ENCODE results near the gene UTS2.
A peak's percentile ranks its signal among the peaks of the same experiment; 100 is the strongest.

UTS2 gene

GRCh38 chr1:7852804-7853683, at the start of gene UTS2:
TSS of gene UTS2 (minus strand) at chr1:7853065. CDS start at chr1:7853003, 62 bp downstream.
- no peak for DNase-seq

- DNase-seq: no peak
These were observed 46.9 kb upstream of the UTS2 start for GRCh38 chr1:7899741-7900140.

- no peak for DNase-seq
These were observed 46.1 kb upstream of the UTS2 start for GRCh38 chr1:7898962-7899361.

DNA sequence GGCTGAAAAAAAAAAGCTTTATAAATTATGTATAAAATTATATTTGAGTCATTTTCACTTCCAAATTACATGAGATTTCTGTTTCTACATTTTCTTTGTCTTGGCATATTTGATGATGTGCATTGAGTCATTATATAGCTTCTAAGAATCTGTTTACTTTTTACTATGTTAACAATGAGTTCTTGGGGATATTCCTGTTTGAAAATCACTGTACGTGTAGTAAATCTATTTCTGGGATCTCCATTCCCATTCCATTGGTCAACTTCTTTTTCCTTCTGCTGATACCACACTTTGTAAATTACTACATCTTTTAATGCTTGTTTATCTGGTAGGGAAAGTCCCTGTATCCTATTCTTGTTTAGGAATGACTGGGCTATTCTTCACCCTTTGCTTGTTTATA, 44.1 kb upstream of the UTS2 start:
- DNase-seq: no peak

GRCh38 chr1:7893529-7894180, 40.8 kb upstream of the UTS2 start:
- no peak for DNase-seq

DNA sequence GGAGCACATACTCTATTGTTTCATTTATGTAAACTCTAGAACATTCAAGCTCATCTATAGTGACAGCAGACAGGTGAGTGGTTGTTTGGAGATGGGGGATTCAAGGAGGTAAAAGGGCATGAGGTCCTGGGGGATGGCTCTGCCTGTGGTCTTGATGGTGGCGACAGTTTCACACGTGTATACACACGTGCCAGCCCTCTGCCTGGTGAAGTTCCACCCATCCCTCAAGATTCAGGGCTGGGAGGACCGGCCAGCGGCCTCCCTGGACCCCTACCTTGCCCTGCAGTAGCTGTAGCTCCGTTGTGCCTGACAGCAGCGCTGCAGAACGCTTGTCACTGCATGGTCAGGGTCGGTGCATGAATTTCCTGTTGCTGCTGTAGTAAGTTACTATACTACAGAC, 38.9 kb upstream of the UTS2 start:
- DNase-seq: no peak

GRCh38 chr1:7890853-7891252, 38.0 kb upstream of the UTS2 start:
- no peak for DNase-seq

- DNase-seq: no peak
These were observed 35.6 kb upstream of the UTS2 start for GRCh38 chr1:7888248-7889081.

DNA sequence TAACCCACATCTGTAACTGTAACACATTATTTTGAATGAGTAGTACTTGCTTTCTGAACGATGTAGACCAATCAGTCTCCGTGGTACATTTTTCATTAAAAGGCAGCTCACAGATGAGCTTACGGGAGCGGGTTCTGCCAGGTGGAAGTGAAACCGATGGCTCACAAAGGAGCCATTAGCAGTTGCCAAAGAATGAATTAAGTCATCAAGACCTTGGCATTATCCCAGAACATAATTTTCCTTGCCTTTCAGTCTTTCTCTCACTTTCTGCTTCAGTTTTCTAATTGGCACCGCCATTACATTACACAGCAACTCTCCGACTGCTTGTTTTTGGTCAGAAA, 33.5 kb upstream of the UTS2 start:
- peak in 1 of 2 experiments; percentile 3 for DNase-seq

GRCh38 chr1:7885513-7886404, 32.9 kb upstream of the UTS2 start:
- peak; percentile 69 to 87 for DNase-seq

DNA sequence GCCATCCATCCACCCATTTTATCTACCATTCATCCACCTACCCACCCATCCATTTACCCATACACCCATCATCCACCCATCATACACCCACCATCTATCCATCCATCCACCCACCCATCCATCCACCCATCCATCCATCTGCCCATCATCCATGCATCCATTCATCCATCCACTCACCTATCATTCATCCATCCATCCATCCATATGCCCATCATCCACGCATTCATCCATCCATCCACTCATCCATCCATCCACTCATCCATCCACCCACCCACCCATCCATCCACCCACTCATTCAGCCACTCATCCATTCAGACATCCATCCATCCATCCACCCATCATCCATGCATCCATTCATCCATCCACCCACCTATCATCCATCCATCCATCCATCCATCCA, 31.9 kb upstream of the UTS2 start:
- no peak for DNase-seq

DNA sequence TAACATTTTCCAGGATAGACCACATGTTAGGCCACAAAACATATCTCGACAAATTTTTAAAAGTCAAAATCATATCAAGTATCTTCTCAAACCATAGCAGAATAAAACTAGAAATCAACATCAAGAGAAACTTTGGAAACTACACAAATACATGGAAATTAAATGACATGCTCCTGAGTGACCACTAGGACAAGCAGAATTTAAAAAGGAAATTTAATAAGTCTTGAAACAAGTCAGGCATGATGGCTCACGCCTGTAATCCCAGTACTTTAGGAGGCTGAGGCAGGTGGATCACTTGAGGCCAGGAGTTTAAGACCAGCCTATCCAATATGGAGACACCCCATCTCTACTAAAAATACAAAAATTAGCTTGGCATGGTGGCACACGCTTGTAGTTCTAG, 26.4 kb upstream of the UTS2 start:
- no peak for DNase-seq

DNA sequence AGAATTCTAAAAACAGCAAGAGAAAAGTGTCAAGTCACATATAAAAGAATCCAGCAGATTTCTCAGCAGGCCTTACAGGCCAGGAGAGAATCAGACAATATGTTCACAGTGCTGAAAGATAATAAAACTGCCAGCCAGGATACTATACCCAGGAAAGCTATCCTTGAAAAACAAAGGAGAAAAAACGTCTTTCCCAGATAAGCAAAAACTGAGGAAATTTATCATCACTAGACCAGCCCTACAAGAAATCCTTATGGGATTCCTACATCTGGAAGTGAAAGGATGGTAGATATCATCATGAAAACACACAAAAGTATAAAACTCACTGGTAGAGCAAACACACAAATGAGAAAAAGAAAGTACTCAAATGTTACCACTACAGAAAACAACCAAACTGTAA, 25.2 kb upstream of the UTS2 start:
- no peak for DNase-seq

DNA sequence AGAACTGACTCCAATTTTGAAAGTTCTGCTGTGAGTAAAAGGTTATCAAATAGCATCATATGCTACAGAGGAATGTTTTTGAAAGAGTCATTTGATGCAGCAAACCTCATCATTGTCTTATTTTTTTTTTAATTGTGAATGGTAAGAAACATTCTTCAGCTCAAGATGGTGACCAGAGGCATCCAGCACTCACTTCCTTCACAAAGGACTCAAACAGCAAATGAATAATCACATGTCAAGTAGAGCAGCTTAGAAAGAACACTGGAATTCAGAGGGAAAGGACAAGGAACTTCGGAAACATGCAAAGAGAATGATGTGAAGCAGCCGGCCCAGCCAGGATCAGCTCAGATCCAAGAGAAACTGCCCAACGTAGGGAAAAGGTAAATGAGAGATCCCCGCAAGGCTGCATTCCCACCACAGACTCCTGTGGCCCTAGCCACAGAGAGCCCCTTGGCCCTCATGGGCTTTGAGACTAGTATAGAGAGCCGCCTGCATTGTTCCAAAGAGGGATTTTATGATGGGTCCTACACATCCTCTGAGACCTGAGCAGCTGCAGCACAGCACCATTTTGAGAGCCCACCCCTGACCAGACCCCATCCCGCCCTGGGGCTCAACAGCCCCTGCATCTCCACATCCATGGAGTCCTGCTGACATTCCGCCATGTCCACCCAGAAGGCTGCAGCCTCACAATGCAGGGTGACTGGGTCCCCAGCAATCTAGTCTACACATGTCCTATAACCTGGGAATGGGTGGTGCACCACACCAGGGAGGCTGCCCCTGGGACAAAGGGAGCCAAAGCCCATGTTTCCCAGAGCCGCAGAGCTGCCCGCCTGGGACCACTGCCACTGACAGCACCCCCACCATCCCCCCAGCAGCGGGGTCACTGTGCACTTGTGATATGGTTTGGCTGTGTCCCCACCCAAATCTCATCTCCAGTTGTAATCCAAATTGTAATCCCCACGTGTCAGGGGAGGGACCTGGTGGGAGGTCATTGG, 21.2 kb upstream of the UTS2 start:
- no peak for DNase-seq

- DNase-seq: no peak
These were observed 18.3 kb upstream of the UTS2 start for GRCh38 chr1:7871136-7871535.

GRCh38 chr1:7869136-7869920, 16.5 kb upstream of the UTS2 start:
- no peak for DNase-seq

DNA sequence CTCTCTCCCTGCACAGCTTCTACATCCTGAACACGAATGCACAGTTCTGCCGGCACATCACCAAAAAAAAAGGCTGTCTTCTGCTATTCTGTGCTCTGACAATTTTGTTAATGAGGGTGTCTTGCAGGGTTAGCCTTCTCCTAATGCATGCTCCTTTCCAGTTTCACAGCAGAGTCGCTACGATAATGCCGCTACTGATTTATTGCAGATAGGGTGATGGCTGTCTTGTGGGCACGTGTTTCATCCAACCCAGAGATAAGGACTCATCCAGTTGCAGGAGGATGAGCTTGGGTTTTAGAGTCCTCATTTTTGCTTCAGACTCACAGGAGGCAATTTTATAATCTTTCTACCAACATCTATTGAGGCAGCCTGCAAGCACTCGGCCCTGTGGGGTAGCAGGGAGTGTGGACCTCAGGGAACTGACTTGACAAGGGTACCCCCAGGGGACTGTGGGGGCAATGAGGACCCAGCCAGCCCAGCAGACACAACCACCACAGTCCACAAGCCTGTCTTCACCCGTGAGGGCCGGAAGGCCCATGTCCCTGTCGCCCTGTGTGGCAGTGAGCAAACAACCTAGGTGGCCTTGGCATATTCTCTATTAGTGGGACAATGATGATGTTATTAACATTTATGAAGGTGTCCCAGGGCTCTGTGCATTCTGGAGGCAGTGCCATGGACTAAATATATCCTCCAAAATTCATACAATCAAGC, 15.4 kb upstream of the UTS2 start:
- DNase-seq: no peak

DNA sequence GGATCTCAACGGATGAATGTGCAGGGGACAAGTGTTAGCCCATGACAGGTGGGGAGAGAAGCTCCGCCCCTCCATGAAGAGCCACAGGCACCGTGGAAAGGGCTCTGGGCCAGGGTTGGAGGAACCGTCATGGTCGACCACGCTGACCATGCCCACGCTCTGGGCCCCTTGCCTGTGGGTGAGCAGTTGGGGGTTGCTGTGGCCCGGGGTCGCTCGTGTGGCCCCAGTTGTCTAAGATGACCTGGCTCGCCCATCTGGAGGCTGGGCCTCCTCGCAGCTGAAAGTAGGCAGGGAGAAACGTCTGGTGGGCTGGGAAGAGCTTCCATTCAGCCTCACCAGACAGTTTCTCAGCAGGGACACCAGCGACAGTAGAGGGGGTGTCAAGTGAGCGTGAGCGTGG, 13.1 kb upstream of the UTS2 start:
- no peak for DNase-seq

DNA sequence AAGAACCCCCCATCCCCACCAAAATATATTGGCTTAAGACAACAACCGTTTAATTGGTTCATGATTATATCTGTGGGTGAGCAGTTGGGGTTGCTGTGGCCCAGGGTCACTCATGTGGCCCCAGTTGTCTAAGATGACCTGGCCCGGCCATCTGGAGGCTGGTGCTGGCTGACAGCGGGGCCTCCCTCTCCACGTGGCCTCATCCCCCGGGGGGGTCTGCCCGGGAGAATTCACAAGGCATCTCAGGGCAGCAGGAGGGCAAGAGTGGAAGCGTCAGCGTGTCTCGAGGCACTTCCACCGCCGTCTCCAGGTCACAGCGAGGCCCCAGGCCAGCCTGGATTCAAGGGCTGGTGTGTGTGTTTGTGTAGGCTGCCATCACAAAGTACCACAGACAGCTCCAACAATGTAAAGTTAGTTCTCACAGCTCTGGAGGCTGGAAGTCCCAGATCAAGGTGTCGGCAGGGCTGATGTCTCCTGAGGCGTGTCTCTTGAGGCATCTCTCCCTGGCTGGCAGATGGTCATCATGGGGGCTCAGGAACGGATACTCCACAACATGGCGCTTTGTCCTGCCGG, 11.0 kb upstream of the UTS2 start:
- no peak for DNase-seq

All from NCI-H526 (cell line).